ENCODE data around the gene AFF1. TPM values are rescaled to one million over a fixed set of nuclear protein-coding genes. Genes with fewer than 3 reads are reported as not detected.
"Not testable (repeated sequence)": the region's sequence is repeated elsewhere in the genome, so short reads cannot be mapped to it uniquely, and the experiment has no call there.

The AFF1 gene
- total RNA-seq, 4 donors from 2014 or later: 155 to 238 (median 192) TPM

DNA sequence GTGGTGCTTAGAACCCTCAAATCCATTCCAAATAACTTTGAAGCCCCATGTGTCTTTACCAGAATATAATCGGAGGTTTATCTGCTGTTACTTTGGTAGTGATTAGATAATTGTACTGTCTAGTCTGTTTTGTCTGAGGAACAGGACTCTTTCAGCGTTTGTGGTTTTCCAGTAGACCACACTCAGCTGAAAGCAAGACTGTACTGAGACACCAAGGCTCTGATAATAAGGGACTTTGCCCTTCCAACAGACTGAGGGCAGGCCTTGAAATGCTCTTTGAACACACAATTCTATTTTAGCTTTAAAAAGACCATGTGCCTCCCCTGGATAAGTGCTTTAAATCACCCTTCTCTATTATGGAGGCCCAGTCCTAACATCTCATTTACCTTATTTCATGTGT, 209.5 kb downstream of the AFF1 start:
- Histone ChIP-seq H3K9me3 (no peaks in the 10 kb centered on the region), H3K27me3 (no peaks in the 10 kb centered on the region), H3K27ac (no peak overlapping the region), H3K4me3 (replicated peaks in 1 of 3) (no peak overlapping the region), H3K4me1 (no peaks in the 10 kb centered on the region), H3K36me3 (peaks cover 0 to 12% of the 10 kb centered on the region in 2 donors)
- DNase-seq: no peak
- intact Hi-C loops (cut with DNase I): no loop called here
- TF ChIP-seq, protein P1, sequence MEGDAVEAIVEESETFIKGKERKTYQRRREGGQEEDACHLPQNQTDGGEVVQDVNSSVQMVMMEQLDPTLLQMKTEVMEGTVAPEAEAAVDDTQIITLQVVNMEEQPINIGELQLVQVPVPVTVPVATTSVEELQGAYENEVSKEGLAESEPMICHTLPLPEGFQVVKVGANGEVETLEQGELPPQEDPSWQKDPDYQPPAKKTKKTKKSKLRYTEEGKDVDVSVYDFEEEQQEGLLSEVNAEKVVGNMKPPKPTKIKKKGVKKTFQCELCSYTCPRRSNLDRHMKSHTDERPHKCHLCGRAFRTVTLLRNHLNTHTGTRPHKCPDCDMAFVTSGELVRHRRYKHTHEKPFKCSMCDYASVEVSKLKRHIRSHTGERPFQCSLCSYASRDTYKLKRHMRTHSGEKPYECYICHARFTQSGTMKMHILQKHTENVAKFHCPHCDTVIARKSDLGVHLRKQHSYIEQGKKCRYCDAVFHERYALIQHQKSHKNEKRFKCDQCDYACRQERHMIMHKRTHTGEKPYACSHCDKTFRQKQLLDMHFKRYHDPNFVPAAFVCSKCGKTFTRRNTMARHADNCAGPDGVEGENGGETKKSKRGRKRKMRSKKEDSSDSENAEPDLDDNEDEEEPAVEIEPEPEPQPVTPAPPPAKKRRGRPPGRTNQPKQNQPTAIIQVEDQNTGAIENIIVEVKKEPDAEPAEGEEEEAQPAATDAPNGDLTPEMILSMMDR (IDR thresholded peaks at IDR 0.05): no peak
- TF ChIP-seq POLR2A (IDR thresholded peaks at IDR 0.05): no peak
- 83 to 88% methylated on average over 2 of the region's 2 CpGs for WGBS, 2 donors

DNA sequence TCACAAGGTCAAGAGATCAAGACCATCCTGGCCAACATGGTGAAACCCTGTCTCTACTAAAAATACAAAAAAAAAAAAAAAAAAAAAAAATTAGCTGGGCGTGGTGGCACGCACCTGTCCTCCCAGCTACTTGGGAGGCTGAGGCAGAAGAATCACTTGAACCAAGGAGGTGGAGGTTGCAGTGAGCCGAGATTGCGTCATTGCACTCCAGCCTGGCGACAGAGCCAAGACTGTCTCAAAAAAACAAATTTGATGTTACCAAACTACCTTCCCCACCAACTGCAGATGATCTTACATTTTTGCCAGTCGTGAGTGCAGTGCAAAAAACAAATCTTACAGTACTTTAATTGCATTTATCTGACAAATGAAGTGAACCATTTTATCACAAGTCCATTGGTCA, 211.1 kb downstream of the AFF1 start:
- H3K36me3 ChIP-seq: peaks cover 0 to 12% of the 10 kb centered on the region in 2 donors
- H3K9me3 ChIP-seq; DNase-seq; H3K4me3 ChIP-seq (replicated peaks in 1 of 3); H3K27me3 ChIP-seq; H3K27ac ChIP-seq; intact Hi-C loops (cut with DNase I); H3K4me1 ChIP-seq: not testable (repeated sequence)
- WGBS, 2 donors: 95 to 99% methylated on average over 6 of the region's 6 CpGs

DNA sequence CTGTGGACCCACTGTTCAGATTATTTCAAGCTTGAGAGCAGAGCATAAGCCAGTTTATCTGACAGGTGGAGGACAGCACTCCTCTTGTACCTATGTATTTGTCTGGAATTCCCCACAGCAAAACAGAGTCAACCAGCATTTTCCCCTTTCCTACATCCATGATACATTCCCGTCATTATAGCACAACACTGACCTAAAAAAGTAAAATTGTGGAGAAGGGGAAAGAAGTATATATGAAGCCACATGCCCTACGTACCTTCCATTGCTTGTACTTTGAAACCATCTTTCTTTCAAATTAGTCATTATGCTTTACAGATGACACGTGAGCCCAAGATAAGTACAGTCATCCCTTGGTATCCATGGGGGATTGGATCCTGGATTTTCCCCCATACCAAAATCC, 212.3 kb downstream of the AFF1 start:
- no peaks in the 10 kb centered on the region for H3K27me3 ChIP-seq
- no peak overlapping the region for H3K27ac ChIP-seq
- H3K4me3 ChIP-seq (replicated peaks in 1 of 3): no peak overlapping the region
- peaks cover under 1 to 4% of the 10 kb centered on the region in 2 donors for H3K4me1 ChIP-seq
- WGBS, 2 donors: 83 to 94% methylated on average over 3 of the region's 3 CpGs
- H3K9me3 ChIP-seq: no peaks in the 10 kb centered on the region
- intact Hi-C loops (cut with DNase I): no loop called here
- DNase-seq: no peak
- peaks cover 0 to 12% of the 10 kb centered on the region in 2 donors for H3K36me3 ChIP-seq
- no peak for TF ChIP-seq POLR2A (IDR thresholded peaks at IDR 0.05)
- TF ChIP-seq, protein P1 (IDR thresholded peaks at IDR 0.05): no peak

GRCh38 chr4:87150498-87151261, 215.9 kb downstream of the AFF1 start:
- no peak overlapping the region for H3K4me3 ChIP-seq (replicated peaks in 1 of 3)
- whole genome bisulfite sequencing, 2 donors: 47 to 55% methylated on average over 2 of the region's 2 CpGs
- no peak for TF ChIP-seq POLR2A (IDR thresholded peaks at IDR 0.05)
- TF ChIP-seq, protein P1 (IDR thresholded peaks at IDR 0.05): peak; percentile 69 to 93 (median 90)
- peaks cover 6 to 12% of the 10 kb centered on the region in 2 donors for H3K4me1 ChIP-seq
- H3K9me3 ChIP-seq: no peaks in the 10 kb centered on the region
- peak; percentile 37 to 39 for DNase-seq
- no peaks in the 10 kb centered on the region for H3K27me3 ChIP-seq
- intact Hi-C loops (cut with DNase I): loop anchor here (5.0 kb wide), 1 partner anchor 87 kb away; no protein-coding TSS in a partner anchor
- peak overlapping the region in 2 of 3 donors; percentile 8 to 41 for H3K27ac ChIP-seq
- H3K36me3 ChIP-seq: no peaks in the 10 kb centered on the region

GRCh38 chr4:87151730-87152129, 216.9 kb downstream of the AFF1 start:
- TF ChIP-seq, protein P1 (IDR thresholded peaks at IDR 0.05): no peak
- peak overlapping the region in 1 of 3 donors; percentile 25 for H3K27ac ChIP-seq
- intact Hi-C loops (cut with DNase I): loop anchor here (5.0 kb wide), 1 partner anchor 86 kb away; no protein-coding TSS in a partner anchor

More at GRCh38 chr4:87151730-87152129, 216.9 kb downstream of the AFF1 start:
- no peak overlapping the region for H3K4me3 ChIP-seq (replicated peaks in 1 of 3)
- H3K9me3 ChIP-seq: no peaks in the 10 kb centered on the region
- WGBS, 2 donors: 71 to 76% methylated on average over 1 of the region's 1 CpG
- peaks cover 6 to 12% of the 10 kb centered on the region in 2 donors for H3K4me1 ChIP-seq
- no peaks in the 10 kb centered on the region for H3K27me3 ChIP-seq
- no peak for DNase-seq
- no peaks in the 10 kb centered on the region for H3K36me3 ChIP-seq

Data from thyroid gland (tissue), 4 donors.